ENCODE measurements around the gene DDO.
A peak's percentile ranks its signal among the peaks of the same experiment; 100 is the strongest.
"Not testable (repeated sequence)": the region's sequence is repeated elsewhere in the genome, so short reads cannot be mapped to it uniquely, and the experiment has no call there.

The DDO gene, protein sequence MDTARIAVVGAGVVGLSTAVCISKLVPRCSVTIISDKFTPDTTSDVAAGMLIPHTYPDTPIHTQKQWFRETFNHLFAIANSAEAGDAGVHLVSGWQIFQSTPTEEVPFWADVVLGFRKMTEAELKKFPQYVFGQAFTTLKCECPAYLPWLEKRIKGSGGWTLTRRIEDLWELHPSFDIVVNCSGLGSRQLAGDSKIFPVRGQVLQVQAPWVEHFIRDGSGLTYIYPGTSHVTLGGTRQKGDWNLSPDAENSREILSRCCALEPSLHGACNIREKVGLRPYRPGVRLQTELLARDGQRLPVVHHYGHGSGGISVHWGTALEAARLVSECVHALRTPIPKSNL

DNA sequence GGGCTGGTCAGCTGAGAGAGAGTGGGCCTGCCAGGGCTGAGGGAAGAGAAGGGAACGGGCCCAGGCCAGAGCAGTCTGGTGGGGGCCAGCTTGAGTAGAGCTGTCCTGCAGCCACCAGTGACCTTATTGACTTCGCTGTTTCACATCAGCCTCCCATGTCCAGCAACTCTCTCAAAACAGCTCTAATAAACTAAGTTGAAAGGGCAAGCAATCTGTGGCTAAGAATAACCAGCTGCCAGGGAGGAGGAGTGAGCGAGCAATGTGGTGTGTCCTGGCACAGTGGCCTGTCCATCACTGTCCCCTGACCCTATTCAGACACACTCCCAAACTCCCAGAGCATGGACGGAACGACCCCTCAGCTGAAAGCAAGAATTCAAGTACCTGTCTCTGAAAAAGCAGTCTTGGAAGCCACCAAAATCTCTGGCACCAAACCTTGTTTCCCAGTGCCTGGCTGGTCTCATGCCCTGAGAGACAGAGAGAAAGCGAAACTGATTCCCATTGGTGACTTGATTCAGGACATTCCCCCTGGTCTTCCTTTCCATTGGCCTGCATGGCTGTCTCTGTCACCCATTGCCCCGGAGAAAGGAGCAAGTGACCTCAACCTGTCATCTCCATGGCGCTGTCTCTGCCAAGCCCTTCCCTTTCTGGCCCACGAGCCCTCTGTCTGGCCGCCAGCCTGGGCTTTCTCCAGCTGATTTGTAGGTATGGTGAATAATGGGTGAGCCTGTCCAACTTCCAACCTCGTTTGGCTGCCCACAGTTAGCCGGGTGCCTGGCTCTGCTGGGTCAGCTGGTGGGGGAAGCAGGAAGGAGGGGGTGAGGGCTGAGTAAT lies at the start of gene DDO:
Gene DDO, minus strand, starts transcription at position 490 of the 831 bp plus-strand sequence. CDS start 2,113 bp downstream, outside the sequence.
- DNase-seq (ENCODE audit: low read depth), result peak; percentile 20
- TF ChIP-seq, protein P1, sequence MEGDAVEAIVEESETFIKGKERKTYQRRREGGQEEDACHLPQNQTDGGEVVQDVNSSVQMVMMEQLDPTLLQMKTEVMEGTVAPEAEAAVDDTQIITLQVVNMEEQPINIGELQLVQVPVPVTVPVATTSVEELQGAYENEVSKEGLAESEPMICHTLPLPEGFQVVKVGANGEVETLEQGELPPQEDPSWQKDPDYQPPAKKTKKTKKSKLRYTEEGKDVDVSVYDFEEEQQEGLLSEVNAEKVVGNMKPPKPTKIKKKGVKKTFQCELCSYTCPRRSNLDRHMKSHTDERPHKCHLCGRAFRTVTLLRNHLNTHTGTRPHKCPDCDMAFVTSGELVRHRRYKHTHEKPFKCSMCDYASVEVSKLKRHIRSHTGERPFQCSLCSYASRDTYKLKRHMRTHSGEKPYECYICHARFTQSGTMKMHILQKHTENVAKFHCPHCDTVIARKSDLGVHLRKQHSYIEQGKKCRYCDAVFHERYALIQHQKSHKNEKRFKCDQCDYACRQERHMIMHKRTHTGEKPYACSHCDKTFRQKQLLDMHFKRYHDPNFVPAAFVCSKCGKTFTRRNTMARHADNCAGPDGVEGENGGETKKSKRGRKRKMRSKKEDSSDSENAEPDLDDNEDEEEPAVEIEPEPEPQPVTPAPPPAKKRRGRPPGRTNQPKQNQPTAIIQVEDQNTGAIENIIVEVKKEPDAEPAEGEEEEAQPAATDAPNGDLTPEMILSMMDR (conservative IDR thresholded peaks at IDR 0.05; ENCODE audit: low read length), result no peak
- H3K4me3 ChIP-seq (ENCODE audit: low read length), result peak within 1 kb of the TSS; percentile 20

DNA sequence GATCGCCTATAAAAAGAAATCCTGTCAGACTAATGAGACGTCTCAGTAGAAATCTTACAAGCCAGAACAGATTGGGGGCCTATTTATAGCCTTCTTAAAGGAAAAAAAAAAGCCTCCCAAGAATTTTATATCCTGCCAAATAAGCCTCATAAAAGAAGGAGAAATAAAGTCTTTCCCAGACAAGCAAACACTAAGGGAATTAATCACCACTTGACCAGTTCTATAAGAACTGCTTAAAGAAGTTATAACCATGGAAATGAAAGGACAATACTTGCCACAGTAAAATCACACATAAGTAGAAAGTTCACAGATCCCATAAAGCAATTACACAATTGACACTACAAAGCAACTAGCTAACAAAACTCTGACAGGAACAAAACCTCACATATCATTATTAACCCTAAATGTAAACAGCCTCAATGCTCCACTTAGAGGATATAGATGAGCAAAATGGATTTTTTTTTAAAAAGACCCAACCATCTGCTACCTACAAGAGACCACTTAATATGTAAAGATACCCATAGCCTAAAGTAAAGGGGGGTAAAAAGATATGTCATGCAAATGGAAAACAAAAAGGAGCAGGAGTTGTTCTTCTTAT lies 47.6 kb upstream of the DDO start:
- DNase-seq (ENCODE audit: low read depth), result no peak
- TF ChIP-seq, protein P1 (conservative IDR thresholded peaks at IDR 0.05; ENCODE audit: low read length), result no peak
- no peak overlapping the region for H3K4me3 ChIP-seq (ENCODE audit: low read length)

DNA sequence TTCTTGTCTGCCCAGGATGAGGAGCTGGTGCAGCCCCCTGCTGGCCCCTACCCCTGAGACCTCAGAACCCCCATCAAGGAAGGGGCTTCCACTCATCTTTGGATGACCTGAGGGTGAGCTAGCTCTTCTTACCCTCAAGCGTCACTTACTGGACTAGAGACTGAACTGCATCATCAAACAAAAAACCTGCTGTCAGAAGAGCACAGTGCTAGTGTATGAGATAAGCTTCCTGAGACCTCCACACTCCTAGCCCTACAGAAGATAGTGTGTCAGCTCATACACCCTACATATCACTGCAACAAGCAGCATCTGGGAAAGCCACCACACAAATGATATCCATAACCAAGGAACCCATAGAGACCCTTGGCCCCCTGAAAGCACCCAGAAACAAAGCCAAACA lies 46.0 kb upstream of the DDO start:
- H3K4me3 ChIP-seq (ENCODE audit: low read length), result no peak overlapping the region
- DNase-seq (ENCODE audit: low read depth), result no peak
- TF ChIP-seq, protein P1 (conservative IDR thresholded peaks at IDR 0.05; ENCODE audit: low read length), result no peak

DNA sequence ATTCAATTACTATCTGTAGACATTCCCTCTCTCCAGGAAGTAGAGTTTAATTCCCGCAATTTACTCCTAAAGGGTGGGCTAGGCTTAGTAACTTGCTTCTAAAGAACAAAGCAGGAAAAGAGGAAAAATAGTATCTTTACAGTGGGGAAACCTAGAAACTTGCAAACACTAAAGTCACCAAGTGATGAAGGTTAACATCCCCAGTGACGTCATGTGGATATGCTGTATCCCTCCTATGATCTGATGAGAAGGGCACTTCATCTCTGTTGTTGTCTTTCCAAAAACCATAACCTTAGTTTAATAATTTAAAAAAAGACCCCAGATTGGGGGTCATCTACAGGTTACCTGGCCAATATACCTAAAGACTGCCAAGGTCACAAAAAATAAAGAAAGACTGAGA lies 43.8 kb upstream of the DDO start:
- DNase-seq (ENCODE audit: low read depth), result no peak
- no peak overlapping the region for H3K4me3 ChIP-seq (ENCODE audit: low read length)
- TF ChIP-seq, protein P1 (conservative IDR thresholded peaks at IDR 0.05; ENCODE audit: low read length), result no peak

DNA sequence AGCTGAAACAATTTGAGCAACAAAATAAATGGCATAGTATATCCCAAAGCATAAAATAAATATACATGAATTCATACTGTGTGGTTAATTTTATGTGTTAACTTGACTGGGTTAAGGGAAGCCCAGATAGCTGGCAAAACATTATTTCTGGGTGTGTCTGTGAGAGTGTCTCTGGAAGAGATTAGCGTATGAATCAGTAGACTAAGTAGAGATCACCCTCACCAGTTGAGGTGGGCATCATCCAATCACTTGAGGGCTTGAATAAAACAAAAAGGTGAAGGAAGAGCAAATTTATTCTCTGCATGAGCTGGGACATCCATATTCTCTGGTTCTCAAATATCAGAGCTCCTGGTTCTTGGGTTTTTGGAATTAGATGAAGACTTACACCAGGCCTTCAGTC lies 43.1 kb upstream of the DDO start:
- TF ChIP-seq, protein P1 (conservative IDR thresholded peaks at IDR 0.05; ENCODE audit: low read length), result no peak
- H3K4me3 ChIP-seq (ENCODE audit: low read length), result no peak overlapping the region
- no peak for DNase-seq (ENCODE audit: low read depth)

DNA sequence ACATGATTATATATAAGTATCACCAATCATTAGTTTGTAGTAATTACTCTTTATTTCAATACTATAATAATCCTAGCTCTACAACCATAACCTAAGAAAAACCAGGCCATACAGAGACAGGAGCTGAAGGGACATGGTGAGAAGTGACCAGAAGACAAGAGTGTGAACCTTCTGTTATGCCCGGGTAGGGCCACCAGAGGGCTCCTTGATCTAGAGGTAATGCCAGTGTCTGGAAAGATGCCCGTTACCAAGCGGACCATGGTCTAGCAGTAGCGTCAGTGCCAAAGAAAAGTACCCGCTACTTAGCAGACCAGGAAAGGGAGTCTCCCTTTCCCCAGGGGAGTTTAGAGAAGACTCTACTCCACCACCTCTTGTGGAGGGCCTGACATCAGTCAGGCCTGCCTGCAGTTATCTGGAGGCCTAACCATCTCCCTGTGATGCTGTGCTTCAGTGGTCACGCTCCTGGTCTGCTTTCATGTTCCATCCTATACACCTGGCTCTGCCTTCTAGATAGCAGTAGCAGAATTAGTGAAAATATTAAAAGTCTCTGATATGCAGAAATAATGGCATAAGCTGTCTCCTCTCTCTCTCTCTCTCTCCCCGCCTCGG lies 42.3 kb upstream of the DDO start:
- DNase-seq (ENCODE audit: low read depth), result peak; percentile 18
- H3K4me3 ChIP-seq (ENCODE audit: low read length), result not testable (repeated sequence)
- TF ChIP-seq, protein P1 (conservative IDR thresholded peaks at IDR 0.05; ENCODE audit: low read length), result peak; percentile 42
